Suprapubic skin (tissue), 4 donors: ENCODE data around the gene VWCE.

Experiments
- CTCF ChIP-seq, 2 donors: fragments of 200-600 bp in 1 of 2; fragments of 450-650 bp in 1 of 2; sonication (generic) in 1 of 2; IDR thresholded peaks; one replicate each; pipeline ENCODE4 v1.5.1; 2016 to 2019; ENCODE audit warnings: antibody characterized with exemption in 2 of 2, mild to moderate bottlenecking in 1 of 2, moderate library complexity in 1 of 2
- POLR2A ChIP-seq, 2 donors: fragments of 450-650 bp; IDR thresholded peaks; one replicate each; pipeline ENCODE4 v1.6.1; 2017; ENCODE audit warnings: antibody characterized with exemption in 2 of 2, mild to moderate bottlenecking in 2 of 2, moderate library complexity in 2 of 2
- POLR2AphosphoS5 ChIP-seq, 3 donors: sonication (generic); formaldehyde crosslinking; IDR thresholded peaks; one replicate each; pipeline ENCODE4 v1.6.1; 2017; ENCODE audit warnings: antibody characterized with exemption in 3 of 3

GRCh38 chr11:61325649-61326414 lies 30.7 kb upstream of the VWCE start:
- no peak for TF ChIP-seq CTCF (IDR thresholded peaks at IDR 0.05)
- no peak for TF ChIP-seq POLR2AphosphoS5 (IDR thresholded peaks at IDR 0.05)
- TF ChIP-seq POLR2A (IDR thresholded peaks at IDR 0.05), result no peak
